Nephron (organoid): ENCODE data around the gene GALNT4.

Source experiments
- H3K27ac Mint-ChIP-seq, 3 experiments: 2 replicates each; pipeline ENCODE4 v1.8.0; 2020; ENCODE audit warnings: mixed read lengths in 3 of 3, mild to moderate bottlenecking in 2 of 3, moderate library complexity in 1 of 3
- H3K27me3 Mint-ChIP-seq: 2 replicates; pipeline ENCODE4 v1.8.0; 2021; ENCODE audit warnings: low read depth, mild to moderate bottlenecking, moderate library complexity, mixed read lengths
- H3K36me3 Mint-ChIP-seq: 2 replicates; pipeline ENCODE4 v1.8.0; 2020; ENCODE audit warnings: low read depth, mixed read lengths
- H3K4me1 Mint-ChIP-seq: 2 replicates; pipeline ENCODE4 v1.8.0; 2020; ENCODE audit warnings: mixed read lengths
- H3K4me3 Mint-ChIP-seq, 3 experiments: 2 replicates each; pipeline ENCODE4 v1.8.0; 2020; ENCODE audit warnings: mild to moderate bottlenecking in 3 of 3, mixed read lengths in 3 of 3, moderate library complexity in 2 of 3
- H3K9me3 Mint-ChIP-seq: 2 replicates; pipeline ENCODE4 v1.8.0; 2020; ENCODE audit warnings: mixed read lengths
- CTCF ChIP-seq, 3 experiments: fragments of 200-600 bp; sonication (generic); IDR thresholded peaks; one replicate each; pipeline ENCODE4 v1.5.0; 2021; ENCODE audit warnings: antibody characterized with exemption in 3 of 3; ENCODE audit not compliant: unreplicated experiment in 3 of 3

GALNT4 gene

GRCh38 chr12:89525824-89526770, 1.5 kb upstream of the GALNT4 start, which contains the start of gene POC1B:
POC1B (minus strand) TSS chr12:89526047; CDS start chr12:89525895, 152 bp downstream.
- Mint-ChIP-seq H3K9me3 (no peaks in the 10 kb centered on the region), H3K27me3 (no peaks in the 10 kb centered on the region), H3K27ac (peak within 1 kb of the TSS; percentile 92 to 97 (median 97)), H3K4me3 (peak within 1 kb of the TSS; percentile 92 to 99 (median 95)), H3K4me1 (peaks cover 42% of the 10 kb centered on the region), H3K36me3 (peaks cover 18% of the 10 kb centered on the region)
- no peak for TF ChIP-seq CTCF (IDR thresholded peaks at IDR 0.05; ENCODE audit: unreplicated experiment in 3 of 3)

GRCh38 chr12:89525305-89525823, 768 bp upstream of the GALNT4 start:
- Mint-ChIP-seq H3K9me3 (no peaks in the 10 kb centered on the region), H3K27ac (peak overlapping the region; percentile 57 to 97 (median 92)), H3K36me3 (peaks cover 18% of the 10 kb centered on the region)

GRCh38 chr12:89523843-89524540, 604 bp downstream of the GALNT4 start:
- no peaks in the 10 kb centered on the region for H3K27me3 Mint-ChIP-seq
- peaks cover 37% of the 10 kb centered on the region for H3K4me1 Mint-ChIP-seq
- no peaks in the 10 kb centered on the region for H3K9me3 Mint-ChIP-seq
- peaks cover 18% of the 10 kb centered on the region for H3K36me3 Mint-ChIP-seq
- TF ChIP-seq CTCF (IDR thresholded peaks at IDR 0.05; ENCODE audit: unreplicated experiment in 3 of 3): no peak
- peak overlapping the region; percentile 92 to 99 (median 95) for H3K4me3 Mint-ChIP-seq
- peak overlapping the region; percentile 92 to 97 (median 97) for H3K27ac Mint-ChIP-seq

More at GRCh38 chr12:89525305-89525823, 768 bp upstream of the GALNT4 start:
- TF ChIP-seq CTCF (IDR thresholded peaks at IDR 0.05; ENCODE audit: unreplicated experiment in 3 of 3): no peak
- H3K4me3 Mint-ChIP-seq: peak overlapping the region; percentile 92 to 99 (median 95)
- H3K27me3 Mint-ChIP-seq: no peaks in the 10 kb centered on the region
- H3K4me1 Mint-ChIP-seq: peaks cover 42% of the 10 kb centered on the region

- Mint-ChIP-seq H3K27ac (peak overlapping the region; percentile 92 to 97 (median 97)), H3K4me3 (peak overlapping the region; percentile 92 to 99 (median 95)), H3K27me3 (no peaks in the 10 kb centered on the region), H3K36me3 (peaks cover 18% of the 10 kb centered on the region), H3K9me3 (no peaks in the 10 kb centered on the region), H3K4me1 (peaks cover 37% of the 10 kb centered on the region)
- no peak for TF ChIP-seq CTCF (IDR thresholded peaks at IDR 0.05; ENCODE audit: unreplicated experiment in 3 of 3)
Measured at GRCh38 chr12:89523393-89523792, 1.2 kb downstream of the GALNT4 start.

DNA sequence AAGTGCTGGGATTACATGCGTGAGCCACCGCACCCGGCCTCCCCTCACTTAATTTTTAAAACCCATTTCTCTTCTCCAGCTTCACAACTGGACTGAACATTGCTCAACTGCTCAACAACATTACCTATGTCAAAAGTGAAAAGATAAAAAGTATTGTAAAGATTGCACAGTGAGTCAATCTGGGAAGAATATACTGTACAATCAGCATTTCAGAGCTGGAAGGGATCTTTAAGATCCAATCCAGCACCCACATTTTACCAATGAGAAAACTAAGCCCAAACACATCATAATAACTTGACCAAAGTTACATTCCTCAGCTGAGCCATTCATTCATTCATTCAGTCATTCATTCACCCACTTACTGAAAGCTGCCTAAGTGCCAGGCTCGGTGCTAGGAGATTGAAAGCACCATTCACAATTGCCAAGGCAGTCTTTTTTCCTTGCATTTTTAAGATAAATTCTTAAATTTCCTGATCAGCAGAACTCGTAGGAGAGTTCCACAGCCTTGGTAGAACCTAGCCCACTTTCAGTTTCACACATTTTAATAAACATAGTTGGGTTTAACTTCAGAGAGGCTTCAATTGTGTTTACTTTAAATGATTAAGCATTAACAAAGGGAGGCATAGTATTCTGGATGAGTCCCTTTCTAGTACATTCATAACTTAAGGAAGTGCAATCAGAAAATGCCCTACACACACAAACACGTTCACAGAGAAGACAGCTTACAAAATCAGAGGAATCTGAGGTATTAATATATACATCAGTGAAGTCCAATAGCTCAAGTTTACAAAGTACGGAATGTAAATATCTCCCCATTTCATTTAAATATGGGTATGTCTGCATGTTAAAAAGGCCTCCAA, 3.0 kb downstream of the GALNT4 start:
- H3K4me1 Mint-ChIP-seq: peaks cover 37% of the 10 kb centered on the region
- peak overlapping the region; percentile 24 to 66 (median 56) for H3K4me3 Mint-ChIP-seq
- H3K27ac Mint-ChIP-seq: no peak overlapping the region
- no peaks in the 10 kb centered on the region for H3K27me3 Mint-ChIP-seq
- H3K36me3 Mint-ChIP-seq: peaks cover 18% of the 10 kb centered on the region
- TF ChIP-seq CTCF (IDR thresholded peaks at IDR 0.05; ENCODE audit: unreplicated experiment in 3 of 3): no peak
- no peaks in the 10 kb centered on the region for H3K9me3 Mint-ChIP-seq
